IMR-90 (cell line): ENCODE data around the gene NIF3L1. TPM values are rescaled to one million over a fixed set of nuclear protein-coding genes. Genes with fewer than 3 reads are reported as not detected.

Experiments used
- ATAC-seq: fragments of 200-7000 bp; cut with Tn5 transposase; 2 replicates; pipeline ENCODE4 v1.9.1; 2020; ENCODE audit warnings: low read depth, mild to moderate bottlenecking, moderate library complexity
- BruUV-seq: library from RNA; stranded (reverse); fragments of 400-500 nt; replicated peaks from 2 replicates; lab custom pipeline; 2021; lab: Mats Ljungman, UMichigan
- CTCF ChIA-PET: fragments of 300-600 bp; formaldehyde crosslinking; extraction: SDS; loops from one replicate; lab custom pipeline; 2021; ENCODE audit warnings: antibody characterized with exemption; lab: Yijun Ruan, JAX
- POLR2A ChIA-PET: fragments of 300-600 bp; sonication (Branson Sonifier 250); formaldehyde crosslinking; loops from one replicate; lab custom pipeline; 2022; ENCODE audit warnings: antibody characterized with exemption; ENCODE audit not compliant: unreplicated experiment; lab: Charles Lee
- DNase-seq: peaks from one replicate; pipeline ENCODE4 v3.0.0; 2013
- H2AFZ ChIP-seq: replicated peaks from 2 replicates; pipeline ENCODE3; 2013; ENCODE audit warnings: low read length, mild to moderate bottlenecking; ENCODE audit not compliant: poor library complexity
- H2AK5ac ChIP-seq: 2 replicates; pipeline ENCODE4 v1.6.1; 2013; ENCODE audit warnings: low read depth, low read length, inconsistent platforms
- H2AK9ac ChIP-seq: replicated peaks from 2 replicates; pipeline ENCODE3; 2013; ENCODE audit warnings: mild to moderate bottlenecking, low read depth, low read length, moderate library complexity; ENCODE audit not compliant: poor library complexity
- H2BK120ac ChIP-seq: 2 replicates; pipeline ENCODE4 v1.6.1; 2013; ENCODE audit warnings: low read depth, low read length, inconsistent platforms
- H2BK15ac ChIP-seq: 3 replicates; pipeline ENCODE4 v1.6.1; 2013; ENCODE audit warnings: low read depth, low read length, inconsistent platforms
- H2BK20ac ChIP-seq: 2 replicates; pipeline ENCODE4 v1.6.1; 2013; ENCODE audit warnings: low read depth, mild to moderate bottlenecking, inconsistent platforms, low read length, moderate library complexity
- H2BK5ac ChIP-seq: 2 replicates; pipeline ENCODE4 v1.6.1; 2013; ENCODE audit warnings: mild to moderate bottlenecking, low read depth, low read length, inconsistent platforms; ENCODE audit not compliant: poor library complexity, severe bottlenecking
- H3K14ac ChIP-seq: replicated peaks from 2 replicates; pipeline ENCODE4 v1.6.1; 2013; ENCODE audit warnings: low read depth, low read length, inconsistent platforms
- H3K18ac ChIP-seq: 2 replicates; pipeline ENCODE4 v1.6.1; 2013; ENCODE audit warnings: low read depth, low read length, control low read depth
- H3K23ac ChIP-seq: 2 replicates; pipeline ENCODE4 v1.6.1; 2013; ENCODE audit warnings: low read depth, low read length, inconsistent platforms
- H3K27ac ChIP-seq: 2 replicates; pipeline ENCODE4 v1.5.1; 2013; ENCODE audit warnings: mild to moderate bottlenecking, control low read depth, low read length; ENCODE audit not compliant: insufficient read depth
- H3K27me3 ChIP-seq: 2 replicates; pipeline ENCODE4 v1.6.1; 2013; ENCODE audit warnings: low read length; ENCODE audit not compliant: control insufficient read depth, insufficient read depth
- H3K36me3 ChIP-seq: 2 replicates; pipeline ENCODE4 v1.6.1; 2013; ENCODE audit warnings: low read length, mixed read lengths; ENCODE audit not compliant: control insufficient read depth, insufficient read depth
- H3K4ac ChIP-seq: 2 replicates; pipeline ENCODE4 v1.6.1; 2013; ENCODE audit warnings: low read depth, low read length, inconsistent platforms
- H3K4me1 ChIP-seq: 2 replicates; pipeline ENCODE4 v1.6.1; 2013; ENCODE audit warnings: low read length, mixed read lengths; ENCODE audit not compliant: control insufficient read depth, insufficient read depth
- H3K4me2 ChIP-seq: 2 replicates; pipeline ENCODE4 v1.6.1; 2013; ENCODE audit warnings: low read depth, mild to moderate bottlenecking, control low read depth, low read length, moderate library complexity
- H3K4me3 ChIP-seq: 2 replicates; pipeline ENCODE4 v1.5.1; 2013; ENCODE audit warnings: low read depth, mild to moderate bottlenecking, control low read depth, low read length, moderate library complexity; ENCODE audit not compliant: insufficient read depth
- H3K56ac ChIP-seq: 2 replicates; pipeline ENCODE4 v1.6.1; 2013; ENCODE audit warnings: low read length, inconsistent platforms; ENCODE audit not compliant: insufficient read depth; ENCODE audit errors: extremely low read depth
- H3K79me1 ChIP-seq, 2 experiments: 2 replicates each; pipeline ENCODE4 v1.6.1; 2013; ENCODE audit warnings: low read length in 2 of 2, inconsistent platforms in 1 of 2, low read depth in 1 of 2
- H3K9ac ChIP-seq: 2 replicates; pipeline ENCODE4 v1.6.1; 2013; ENCODE audit warnings: low read depth, low read length, control low read depth
- H3K9me1 ChIP-seq: 2 replicates; pipeline ENCODE4 v1.6.1; 2013; ENCODE audit warnings: low read length, inconsistent platforms; ENCODE audit not compliant: insufficient read depth
- H3K9me3 ChIP-seq: 2 replicates; pipeline ENCODE4 v1.6.1; 2013; ENCODE audit warnings: low read length; ENCODE audit not compliant: control insufficient read depth, insufficient read depth
- H4K20me1 ChIP-seq: 2 replicates; pipeline ENCODE4 v1.6.1; 2013; ENCODE audit warnings: low read length, inconsistent platforms; ENCODE audit not compliant: insufficient read depth
- H4K5ac ChIP-seq: 2 replicates; pipeline ENCODE4 v1.6.1; 2013; ENCODE audit warnings: mild to moderate bottlenecking, low read depth, low read length, control low read depth
- H4K8ac ChIP-seq, 2 experiments: 2 replicates each; pipeline ENCODE4 v1.6.1; 2013; ENCODE audit warnings: low read depth in 2 of 2, low read length in 2 of 2, control low read depth in 1 of 2, inconsistent platforms in 1 of 2
- H4K91ac ChIP-seq: 2 replicates; pipeline ENCODE4 v1.6.1; 2013; ENCODE audit warnings: low read depth, low read length, inconsistent platforms; ENCODE audit not compliant: insufficient read depth
- RCOR1 ChIP-seq: IDR thresholded peaks from 2 replicates; pipeline ENCODE4 v1.6.1; 2012; ENCODE audit warnings: mild to moderate bottlenecking, low read length, improper control_type of control experiment; ENCODE audit not compliant: insufficient replicate concordance
- SMC3 ChIP-seq: fragments of 150-350 bp; IDR thresholded peaks from 2 replicates; pipeline ENCODE4 v1.6.1; 2016; ENCODE audit warnings: low read depth, mild to moderate bottlenecking, antibody characterized with exemption, low read length, moderate library complexity
- WGBS, 2 experiments: methylation state at CpG; one replicate each; pipeline versions ENCODE4 v1.1.5 to v1.1.7; 2013; ENCODE audit warnings: missing lambda C conversion rate in 2 of 2; ENCODE audit not compliant: insufficient read length in 1 of 2; ENCODE audit errors: extremely low coverage in 2 of 2; 5-methylcytosine and 5-hydroxymethylcytosine counted together
- dilution Hi-C: fragments of 300-500 bp; cut with HindIII; formaldehyde crosslinking; loops from one replicate; pipeline ENCODE4 v1.14.3; 2018; ENCODE audit warnings: low sequenced_read_pairs; ENCODE audit not compliant: unreplicated experiment
- in situ Hi-C: fragments of 300-500 bp; cut with MboI; formaldehyde crosslinking; loops from 3 replicates; pipeline ENCODE4 v1.14.3; 2019; ENCODE audit warnings: low sequenced_read_pairs, inconsistent platforms, mixed read lengths
- intact Hi-C: fragments of 100-400 bp; cut with micrococcal nuclease; formaldehyde crosslinking; loops from 2 replicates; pipeline ENCODE4 v1.10.0; 2022
- polyA plus RNA-seq, 3 experiments: library from polyadenylated mRNA; depleted of rRNA; stranded (reverse); fragments of >200 nt; gene quantifications; 2 replicates each; pipeline ENCODE4 v1.2.3, GENCODE V29; 2012; ENCODE audit warnings: low replicate concordance in 1 of 3
- total RNA-seq: library from RNA; depleted of rRNA; stranded (reverse); fragments of >200 nt; gene quantifications from 2 replicates; pipeline ENCODE4 v1.2.3, GENCODE V29; 2012

Gene NIF3L1
- total and polyA plus RNA-seq, 2 of the 4 experiments (the other 2 are of a cell fraction), result 43.0 to 54.6 TPM

DNA sequence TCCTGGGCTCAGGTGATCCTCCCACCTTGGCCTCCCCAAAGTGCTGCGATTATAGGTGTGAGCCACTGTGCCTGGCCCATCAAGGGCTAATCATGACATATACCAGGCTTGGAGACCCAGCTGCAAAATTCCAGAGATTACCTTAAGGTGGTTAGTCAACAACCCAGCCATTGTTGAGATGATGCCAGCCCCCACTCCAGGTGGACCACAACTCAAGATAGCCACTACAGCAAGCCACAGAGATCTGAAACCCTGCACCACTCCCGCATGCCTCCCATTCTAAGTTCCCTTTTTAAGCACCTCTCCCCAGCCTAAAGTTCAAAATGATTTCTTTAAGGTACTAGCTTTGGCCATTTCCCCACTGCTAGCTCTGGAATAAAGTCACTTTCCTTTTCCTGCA, 20.2 kb upstream of the NIF3L1 start:
- no peak overlapping the region for H4K5ac ChIP-seq
- H3K23ac ChIP-seq, result no peak overlapping the region
- DNase-seq (no peak), ATAC-seq (no peak)
- no peaks in the 10 kb centered on the region for H3K9me3 ChIP-seq
- peaks cover 3% of the 10 kb centered on the region for H3K4me1 ChIP-seq
- H2BK20ac ChIP-seq, result no peak overlapping the region
- no peaks in the 10 kb centered on the region for H3K27me3 ChIP-seq
- in situ Hi-C loops, result no loop called here
- no peak overlapping the region for H3K18ac ChIP-seq
- H2AFZ ChIP-seq, result no peak overlapping the region
- no peak overlapping the region for H2AK5ac ChIP-seq
- H3K9ac ChIP-seq, result no peak overlapping the region
- peaks cover 6% of the 10 kb centered on the region for H3K36me3 ChIP-seq
- no peaks in the 10 kb centered on the region for H4K20me1 ChIP-seq
- peaks cover 5% of the 10 kb centered on the region for H3K9me1 ChIP-seq
- no peak overlapping the region for H3K27ac ChIP-seq
- H2BK120ac ChIP-seq, result no peak overlapping the region
- intact Hi-C loops, result no loop called here
- dilution Hi-C loops, result no loop called here
- H4K91ac ChIP-seq, result no peak overlapping the region
- H3K79me1 ChIP-seq, result peaks cover 0 to 8% of the 10 kb centered on the region in 2 experiments; a peak in 3 of 4 replicates
- CTCF ChIA-PET, result no interaction called here
- H3K56ac ChIP-seq, result no peak overlapping the region
- TF ChIP-seq SMC3 (no peak), RCOR1 (no peak)
- BruUV-seq, result no TSS peak
- no peak overlapping the region for H2AK9ac ChIP-seq
- no peak overlapping the region for H2BK5ac ChIP-seq
- POLR2A ChIA-PET, result no interaction called here
- no peak overlapping the region for H2BK15ac ChIP-seq
- H3K4me2 ChIP-seq, result no peak overlapping the region
- no peak overlapping the region for H4K8ac ChIP-seq
- 100% methylated on average over 2 of the region's 2 CpGs; no CpG with 5 or more reads in 1 of the 2 experiments for WGBS, 2 experiments
- H3K4me3 ChIP-seq, result no peak overlapping the region
- H3K4ac ChIP-seq, result no peak overlapping the region
- no peak overlapping the region for H3K14ac ChIP-seq
